K562 (cell line): ENCODE measurements around the gene RARRES1. TPM values are rescaled to one million over a fixed set of nuclear protein-coding genes. Genes with fewer than 3 reads are reported as not detected.
A peak's percentile ranks its signal among the peaks of the same experiment; 100 is the strongest.

Experiments
- ATAC-seq: fragments of 200-7000 bp; cut with Tn5 transposase; 3 replicates; pipeline ENCODE4 v1.9.1; 2020; ENCODE audit warnings: moderate library complexity
- BruUV-seq: library from RNA; stranded (reverse); fragments of 400-500 nt; replicated peaks from 2 replicates; lab custom pipeline; 2021; lab: Mats Ljungman, UMichigan
- CTCF ChIA-PET: fragments of 300-600 bp; formaldehyde crosslinking; extraction: SDS; loops from one replicate; lab custom pipeline; 2021; ENCODE audit warnings: low intra/inter-chr PET ratio; lab: Yijun Ruan, JAX
- POLR2A ChIA-PET: fragments of 300-600, 350-650 bp; sonication (Branson Sonifier 250); formaldehyde crosslinking; extraction: SDS; loops from one replicate; lab custom pipeline; 2021; ENCODE audit warnings: antibody characterized with exemption, inconsistent platforms; lab: Yijun Ruan, JAX
- DNase-seq, 4 experiments: peaks; one replicate each; pipeline versions ENCODE4 v3.0.0 to v3.0.0-alpha.2; 2011 to 2018; ENCODE audit warnings: low spot score in 3 of 4, mixed read lengths in 3 of 4; ENCODE audit errors: extremely low read depth in 1 of 4
- FAIRE-seq: peaks from 2 replicates; lab custom pipeline; 2011; peaks lifted over from hg19 to GRCh38; lab: Jason Lieb, UNC
- H2AFZ ChIP-seq: 2 replicates; pipeline ENCODE4 v1.6.0; 2011; ENCODE audit warnings: low read depth, low read length, control low read depth, inconsistent platforms
- H3K27ac ChIP-seq: fragments of 200-600 bp; 3 replicates; pipeline ENCODE4 v1.8.0; 2011; ENCODE audit warnings: low read depth, mild to moderate bottlenecking, control low read depth, inconsistent platforms, low read length, moderate library complexity, mixed read lengths; ENCODE audit errors: extremely low read depth
- H3K27me3 ChIP-seq, 2 experiments: fragments of 300-600 bp in 1 of 2; 2 replicates in 1 of 2; 3 replicates in 1 of 2; pipeline versions ENCODE4 v1.6.0 to v1.8.0; 2011; ENCODE audit warnings: inconsistent platforms in 2 of 2, low read length in 2 of 2, mild to moderate bottlenecking in 1 of 2, mixed read lengths in 1 of 2, moderate library complexity in 1 of 2; ENCODE audit not compliant: control insufficient read depth in 2 of 2, insufficient read depth in 2 of 2
- H3K36me3 ChIP-seq: fragments of 300-600 bp; 3 replicates; pipeline ENCODE4 v1.8.0; 2011; ENCODE audit warnings: mild to moderate bottlenecking, low read length, inconsistent platforms; ENCODE audit not compliant: control insufficient read depth, insufficient read depth
- H3K4me1 ChIP-seq, 2 experiments: fragments of 200-600 bp in 1 of 2; replicated peaks in 1 of 2; 2 replicates in 1 of 2; 3 replicates in 1 of 2; pipeline versions ENCODE4 v1.5.1 to v1.8.0; 2011; ENCODE audit warnings: inconsistent platforms in 2 of 2, low read length in 2 of 2, mild to moderate bottlenecking in 1 of 2, mixed read lengths in 1 of 2, moderate library complexity in 1 of 2; ENCODE audit not compliant: control insufficient read depth in 2 of 2, insufficient read depth in 2 of 2
- H3K4me2 ChIP-seq: 2 replicates; pipeline ENCODE4 v1.6.1; 2011; ENCODE audit warnings: low read length, control low read depth, inconsistent platforms, mixed read lengths; ENCODE audit not compliant: insufficient read depth
- H3K4me3 ChIP-seq: fragments of 200-600 bp; sonication (generic), shearing (Covaris generic); 2 replicates; pipeline ENCODE4 v1.5.1; 2016; ENCODE audit warnings: control low read depth, inconsistent platforms
- H3K79me2 ChIP-seq: fragments of 200-600 bp; 3 replicates; pipeline ENCODE4 v1.8.0; 2011; ENCODE audit warnings: low read length, inconsistent platforms; ENCODE audit not compliant: control insufficient read depth, insufficient read depth
- H3K9ac ChIP-seq, 2 experiments: 2 replicates each; pipeline versions ENCODE4 v1.6.0 to v1.6.1; 2011; ENCODE audit warnings: low read depth in 2 of 2, low read length in 2 of 2, control low read depth in 1 of 2, inconsistent platforms in 1 of 2, mild to moderate bottlenecking in 1 of 2, mixed read lengths in 1 of 2; ENCODE audit not compliant: insufficient read depth in 1 of 2
- H3K9me1 ChIP-seq: one replicate; pipeline ENCODE4 v1.6.0; 2011; ENCODE audit warnings: inconsistent platforms, mild to moderate bottlenecking, low read length, moderate library complexity; ENCODE audit not compliant: control insufficient read depth, insufficient read depth
- H3K9me3 ChIP-seq: replicated peaks from 2 replicates; pipeline ENCODE4 v1.5.1; 2011; ENCODE audit warnings: low read depth, low read length, inconsistent platforms; ENCODE audit not compliant: control insufficient read depth, insufficient read depth
- H4K20me1 ChIP-seq: replicated peaks from 2 replicates; pipeline ENCODE4 v1.6.1; 2011; ENCODE audit warnings: low read length, inconsistent platforms, mixed read lengths; ENCODE audit not compliant: control insufficient read depth, insufficient read depth
- AFF4 ChIP-seq: sonication (generic); formaldehyde crosslinking; IDR thresholded peaks from 2 replicates; pipeline ENCODE4 v1.8.0; 2023; ENCODE audit warnings: mild to moderate bottlenecking, missing genetic modification reagents
- CBX3 ChIP-seq, 2 experiments: IDR thresholded peaks; 1 replicate in 1 of 2; 2 replicates in 1 of 2; pipeline ENCODE4 v1.6.1; 2012; ENCODE audit warnings: inconsistent platforms in 2 of 2, low read length in 2 of 2, borderline replicate concordance in 1 of 2, control low read depth in 1 of 2
- CEBPZ ChIP-seq: fragments of 150-350 bp; IDR thresholded peaks from 2 replicates; pipeline ENCODE4 v1.6.1; 2014; ENCODE audit warnings: low read depth, mild to moderate bottlenecking, low read length, borderline replicate concordance
- E2F3 ChIP-seq: fragments of 250-450 bp; sonication (Bioruptor Pico); IDR thresholded peaks from 2 replicates; pipeline ENCODE4 v1.4.0; 2020; ENCODE audit warnings: mild to moderate bottlenecking
- MBD1 ChIP-seq: fragments of 250-450 bp; sonication (Bioruptor Pico); IDR thresholded peaks from 2 replicates; pipeline ENCODE4 v1.8.0; 2022; ENCODE audit warnings: inconsistent platforms
- SMAD2 ChIP-seq: fragments of 150-350 bp; IDR thresholded peaks from 2 replicates; pipeline ENCODE4 v1.6.1; 2014; ENCODE audit warnings: low read depth, mild to moderate bottlenecking, low read length
- STAT5A ChIP-seq: IDR thresholded peaks from 2 replicates; pipeline ENCODE4 v1.6.1; 2012; ENCODE audit warnings: low read length, inconsistent platforms, borderline replicate concordance
- TAL1 ChIP-seq: fragments of 450-650 bp; IDR thresholded peaks from 2 replicates; pipeline ENCODE4 v1.6.1; 2016; ENCODE audit warnings: mild to moderate bottlenecking
- TCFL5 ChIP-seq: fragments of 250-450 bp; sonication (Bioruptor Pico); conservative IDR thresholded peaks from 2 replicates; pipeline ENCODE4 v1.6.1; 2021; ENCODE audit warnings: mild to moderate bottlenecking, moderate library complexity, matching md5 sums
- ZNF589 ChIP-seq: fragments of 200-800 bp; sonication (Bioruptor generic); IDR thresholded peaks from 2 replicates; pipeline ENCODE4 v1.6.1; 2016; ENCODE audit warnings: low read depth, missing genetic modification characterization, missing compliant biosample characterization
- ZNF695 ChIP-seq: fragments of 450-650 bp; formaldehyde crosslinking; IDR thresholded peaks from 2 replicates; pipeline ENCODE4 v1.4.0; 2020; ENCODE audit warnings: mild to moderate bottlenecking, moderate library complexity
- ZNF696 ChIP-seq: fragments of 250-450 bp; sonication (Bioruptor Pico); conservative IDR thresholded peaks from 2 replicates; pipeline ENCODE4 v1.4.0; 2020; ENCODE audit warnings: mild to moderate bottlenecking, moderate library complexity
- WGBS: fragments of 100-300 bp; shearing (Covaris generic); methylation state at CpG from one replicate; pipeline ENCODE4 v1.1.6; 2016; ENCODE audit warnings: low coverage, mixed read lengths; ENCODE audit not compliant: insufficient coverage; ENCODE audit errors: missing lambda C conversion rate; 5-methylcytosine and 5-hydroxymethylcytosine counted together
- in situ Hi-C: fragments of 300-500 bp; cut with MboI; formaldehyde crosslinking; loops from 4 replicates; pipeline ENCODE4 v1.15.0; 2018; ENCODE audit warnings: inconsistent platforms, mixed read lengths
- intact Hi-C: fragments of 100-400 bp; cut with micrococcal nuclease; formaldehyde crosslinking; loops from 2 replicates; pipeline ENCODE4 v1.14.2; 2022
- polyA plus RNA-seq, 8 experiments: library from polyadenylated mRNA; depleted of rRNA in 4 of 8; stranded (reverse) in 5 of 8; unstranded in 3 of 8; fragments of >200 nt; fragmentation: Nextera tagmentation in 2 of 8; fragmentation: Illumina TruSeq in 1 of 8; extraction: Ambion mirVana in 2 of 8; extraction: Trizol in 1 of 8; gene quantifications; 2 replicates each; pipeline versions ENCODE4 v1.2.1 to v1.2.3, GENCODE V29; 2011 to 2014; ENCODE audit warnings: inconsistent platforms in 1 of 8, missing spikeins in 1 of 8
- total RNA-seq, 7 experiments: library from RNA; depleted of rRNA in 6 of 7; stranded (reverse); fragments of >200 nt in 6 of 7; fragmentation: Illumina TruSeq in 2 of 7; extraction: Trizol in 2 of 7; gene quantifications; 2 replicates each; pipeline versions ENCODE4 v1.2.1 to v1.2.3, GENCODE V29; 2011 to 2021; ENCODE audit warnings: low replicate concordance in 1 of 7

RARRES1 gene
- total and polyA plus RNA-seq, 9 of the 15 experiments (the other 6 are each of a cell fraction or from before 2014, with no cell fraction given) = not detected

DNA sequence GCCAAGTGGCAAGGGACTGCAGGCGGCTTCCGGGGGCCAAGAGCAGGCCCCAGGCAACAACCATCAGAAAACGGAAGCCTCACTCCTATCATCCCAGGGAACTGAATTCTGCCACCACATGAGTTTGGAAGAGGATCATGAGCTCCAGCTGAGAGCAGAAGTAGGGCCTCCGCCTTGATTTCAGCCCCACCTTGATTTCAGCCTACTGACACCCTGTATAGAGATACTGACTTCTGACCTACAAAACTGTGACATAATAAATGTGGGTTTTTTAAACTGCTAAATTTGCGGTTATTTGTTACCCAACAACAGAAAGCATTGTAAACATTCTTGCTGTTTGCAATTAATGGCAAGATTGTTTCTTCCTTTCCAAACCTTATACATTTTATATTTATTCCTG is 21.6 kb upstream of the RARRES1 start:
- WGBS = 81% methylated on average over 5 of the region's 5 CpGs
- ChIA-PET POLR2A (interaction anchor here (0.8 to 1.3 kb wide), 2 partner anchors 9 to 11 kb away, joined by 3 read pairs; no protein-coding TSS in a partner anchor), CTCF (no interaction called here)
- TF ChIP-seq TCFL5 (CRISPR knock-in tag) (no peak), ZNF589 (CRISPR knock-in tag) (no peak), MBD1 (no peak), TAL1 (no peak), ZNF696 (no peak), AFF4 (CRISPR knock-in tag) (no peak), ZNF695 (CRISPR knock-in tag) (no peak), CEBPZ (no peak), CBX3 (IDR thresholded peaks at IDR 0.05; ENCODE audit: borderline replicate concordance in 1 of 2, low read length in 2 of 2) (no peak), E2F3 (CRISPR knock-in tag) (no peak), SMAD2 (no peak), STAT5A (no peak)

More for the DNA sequence above, 21.6 kb upstream of the RARRES1 start:
- DNase-seq = no peak
- Histone ChIP-seq H3K9ac (peak overlapping the region in 1 of 2 experiments; percentile 27; a peak in 1 of 4 replicates), H2AFZ (no peak overlapping the region), H3K4me2 (no peak overlapping the region), H3K4me3 (no peak overlapping the region), H3K36me3 (peaks cover 9% of the 10 kb centered on the region; the same call in 1 of the 3 replicates), H3K27me3 (no peaks in the 10 kb centered on the region), H3K79me2 (no peaks in the 10 kb centered on the region), H3K27ac (no peak overlapping the region), H3K4me1 (peaks cover 4% of the 10 kb centered on the region in 2 experiments; a peak in 4 of 5 replicates), H4K20me1 (no peaks in the 10 kb centered on the region), H3K9me1 (no peaks in the 10 kb centered on the region), H3K9me3 (no peaks in the 10 kb centered on the region)
- intact Hi-C loops (no loop called here), in situ Hi-C loops (no loop called here)
- peak; percentile 62; the same call in 2 of the 3 replicates for ATAC-seq
- no peak for FAIRE-seq
- no TSS peak for BruUV-seq
